B cell (primary cell): ENCODE measurements around the gene NTM.

Experiments
- EZH2 ChIP-seq: IDR thresholded peaks from 2 replicates; pipeline ENCODE4 v1.6.1; 2012; ENCODE audit warnings: borderline replicate concordance, low read depth, mild to moderate bottlenecking, moderate library complexity, low read length; ENCODE audit not compliant: insufficient read depth, poor library complexity, severe bottlenecking
- TF ChIP-seq, protein P1 (sequence below): fragments of 200-600 bp; IDR thresholded peaks from one replicate; pipeline ENCODE4 v1.8.0; 2022; ENCODE audit warnings: antibody characterized with exemption, mild to moderate bottlenecking

DNA sequence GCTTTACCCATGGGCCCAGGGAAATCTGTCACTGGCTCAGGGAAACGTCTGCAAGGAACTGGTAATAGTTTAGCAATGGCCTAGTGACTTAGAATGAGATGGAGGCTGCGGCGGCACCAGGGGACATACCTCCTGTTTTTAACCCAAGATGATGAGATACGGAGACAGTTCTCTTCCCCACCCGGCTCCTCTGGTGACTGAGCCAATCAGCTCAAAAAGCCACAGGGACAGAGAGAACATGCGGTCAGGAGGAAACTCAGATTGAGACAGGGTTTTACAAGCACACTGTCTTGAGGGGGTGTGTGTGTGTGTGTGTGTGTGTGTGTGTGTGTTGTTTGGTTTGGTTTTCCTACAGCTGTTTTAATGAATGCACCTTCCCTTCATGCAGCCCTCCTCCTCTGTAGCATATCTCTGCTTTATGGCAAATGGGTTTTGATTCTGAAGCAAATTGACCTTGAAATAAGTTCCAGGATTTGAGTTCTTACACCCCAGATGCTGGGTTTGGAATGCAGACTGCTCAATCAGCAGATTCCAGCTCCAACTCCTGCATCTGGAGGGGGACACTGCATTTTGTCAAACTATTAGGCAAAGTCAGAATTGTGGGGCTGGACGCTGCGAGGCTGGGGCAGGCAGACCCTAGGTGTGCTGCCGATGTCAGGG is 246.2 kb downstream of the NTM start:
- TF ChIP-seq, protein P1, sequence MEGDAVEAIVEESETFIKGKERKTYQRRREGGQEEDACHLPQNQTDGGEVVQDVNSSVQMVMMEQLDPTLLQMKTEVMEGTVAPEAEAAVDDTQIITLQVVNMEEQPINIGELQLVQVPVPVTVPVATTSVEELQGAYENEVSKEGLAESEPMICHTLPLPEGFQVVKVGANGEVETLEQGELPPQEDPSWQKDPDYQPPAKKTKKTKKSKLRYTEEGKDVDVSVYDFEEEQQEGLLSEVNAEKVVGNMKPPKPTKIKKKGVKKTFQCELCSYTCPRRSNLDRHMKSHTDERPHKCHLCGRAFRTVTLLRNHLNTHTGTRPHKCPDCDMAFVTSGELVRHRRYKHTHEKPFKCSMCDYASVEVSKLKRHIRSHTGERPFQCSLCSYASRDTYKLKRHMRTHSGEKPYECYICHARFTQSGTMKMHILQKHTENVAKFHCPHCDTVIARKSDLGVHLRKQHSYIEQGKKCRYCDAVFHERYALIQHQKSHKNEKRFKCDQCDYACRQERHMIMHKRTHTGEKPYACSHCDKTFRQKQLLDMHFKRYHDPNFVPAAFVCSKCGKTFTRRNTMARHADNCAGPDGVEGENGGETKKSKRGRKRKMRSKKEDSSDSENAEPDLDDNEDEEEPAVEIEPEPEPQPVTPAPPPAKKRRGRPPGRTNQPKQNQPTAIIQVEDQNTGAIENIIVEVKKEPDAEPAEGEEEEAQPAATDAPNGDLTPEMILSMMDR = no peak
- TF ChIP-seq EZH2 = no peak
